Stimulated activated naive CD8-positive, alpha-beta T cell treated with anti-CD3 and anti-CD28 coated beads, Interleukin-15, Interleukin-2, amounts not matched to agents 100 U/mL and 50 U/mL, for 24 hours (primary cell): ENCODE results near the gene PBRM1.

Experiments used
- ATAC-seq: fragments of 150-1000 bp; cut with Tn5 transposase; one replicate; pipeline ENCODE4 v1.10.0; 2021
- DNase-seq: peaks from one replicate; pipeline ENCODE4 v3.0.0; 2021

Gene PBRM1

GRCh38 chr3:52574056-52574965 lies 111.4 kb downstream of the PBRM1 start:
- ATAC-seq (no peak), DNase-seq (no peak)

DNA sequence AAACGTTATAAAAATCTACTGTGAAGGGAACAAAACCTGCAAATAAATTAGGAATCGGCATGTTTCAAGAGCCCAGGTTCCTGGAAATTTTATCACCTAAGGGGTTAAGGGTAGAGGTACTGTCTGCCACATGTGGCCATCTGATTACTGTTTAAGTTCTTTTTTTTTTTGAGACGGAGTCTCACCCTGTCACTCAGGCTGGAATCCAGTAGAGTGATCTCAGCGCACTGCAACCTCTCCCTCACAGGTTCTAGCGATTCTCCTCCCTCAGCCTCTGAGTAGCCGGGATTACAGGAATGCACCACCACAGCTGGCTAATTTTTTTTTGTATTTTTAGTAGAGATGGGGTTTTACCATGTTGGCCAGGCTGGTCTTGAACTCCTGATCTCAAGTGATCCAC lies 113.5 kb downstream of the PBRM1 start:
- ATAC-seq (no peak), DNase-seq (no peak)

DNA sequence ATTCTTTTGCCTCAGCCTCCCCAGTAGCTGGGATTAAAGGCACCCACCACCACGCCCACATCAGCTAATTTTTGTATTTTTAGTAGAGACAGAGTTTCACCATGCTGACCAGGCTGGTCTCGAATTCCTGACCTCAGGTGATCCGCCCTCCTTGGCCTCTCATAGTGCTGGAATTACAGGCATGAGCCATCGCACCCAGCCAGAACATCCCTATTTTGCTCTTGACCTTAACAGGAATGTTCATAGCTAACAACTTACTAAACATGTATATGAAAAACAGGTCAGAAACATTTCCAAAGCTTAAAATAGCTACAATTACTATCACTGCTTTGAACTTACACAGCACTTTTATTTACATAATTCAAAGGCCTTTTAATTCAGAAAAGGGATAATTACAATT lies 115.6 kb downstream of the PBRM1 start:
- ATAC-seq (no peak), DNase-seq (no peak)

DNA sequence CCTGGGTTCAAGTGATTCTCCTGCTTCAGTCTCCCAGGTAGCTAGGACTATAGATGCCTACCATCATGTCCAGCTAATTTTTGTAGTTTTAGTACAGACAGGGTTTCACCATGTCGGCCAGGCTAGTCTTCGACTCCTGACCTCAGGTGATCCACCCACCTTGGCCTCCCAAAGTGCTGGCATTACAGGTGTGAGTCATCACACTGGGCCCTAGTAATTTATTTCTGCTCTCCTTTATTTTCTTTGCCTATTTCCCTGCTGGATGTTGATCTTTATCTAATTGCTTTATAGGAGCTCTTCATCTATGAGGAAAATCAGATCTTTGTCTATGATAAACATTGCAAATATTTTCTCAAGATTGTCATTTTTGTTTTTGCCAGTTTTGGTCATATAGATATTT lies 117.6 kb downstream of the PBRM1 start:
- no peak for ATAC-seq
- DNase-seq, result no peak

DNA sequence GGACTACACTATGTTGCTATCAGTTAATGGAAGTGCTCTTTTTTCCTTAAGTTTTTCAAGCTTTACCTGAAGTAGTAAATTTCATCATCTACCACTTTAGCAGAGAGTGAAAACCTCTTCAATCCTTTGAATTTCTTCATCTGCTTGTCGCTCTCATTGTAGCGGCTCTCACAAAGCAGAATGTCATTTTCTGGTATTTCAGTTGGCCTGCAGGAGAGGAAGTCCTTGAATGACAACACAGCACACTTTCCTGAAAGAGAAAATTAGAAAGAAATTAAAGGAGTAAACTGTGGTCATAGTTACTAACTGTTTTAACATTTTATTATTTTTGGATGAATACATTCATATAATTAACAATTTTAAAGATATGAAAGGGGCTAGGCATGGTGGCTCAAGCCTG lies 121.7 kb downstream of the PBRM1 start:
- no peak for ATAC-seq
- DNase-seq, result no peak

GRCh38 chr3:52561028-52561747 lies 124.5 kb downstream of the PBRM1 start:
- no peak for DNase-seq

GRCh38 chr3:52558436-52558835 lies 127.3 kb downstream of the PBRM1 start:
- ATAC-seq (no peak), DNase-seq (no peak)

More at GRCh38 chr3:52561028-52561747, 124.5 kb downstream of the PBRM1 start:
- no peak for ATAC-seq

DNA sequence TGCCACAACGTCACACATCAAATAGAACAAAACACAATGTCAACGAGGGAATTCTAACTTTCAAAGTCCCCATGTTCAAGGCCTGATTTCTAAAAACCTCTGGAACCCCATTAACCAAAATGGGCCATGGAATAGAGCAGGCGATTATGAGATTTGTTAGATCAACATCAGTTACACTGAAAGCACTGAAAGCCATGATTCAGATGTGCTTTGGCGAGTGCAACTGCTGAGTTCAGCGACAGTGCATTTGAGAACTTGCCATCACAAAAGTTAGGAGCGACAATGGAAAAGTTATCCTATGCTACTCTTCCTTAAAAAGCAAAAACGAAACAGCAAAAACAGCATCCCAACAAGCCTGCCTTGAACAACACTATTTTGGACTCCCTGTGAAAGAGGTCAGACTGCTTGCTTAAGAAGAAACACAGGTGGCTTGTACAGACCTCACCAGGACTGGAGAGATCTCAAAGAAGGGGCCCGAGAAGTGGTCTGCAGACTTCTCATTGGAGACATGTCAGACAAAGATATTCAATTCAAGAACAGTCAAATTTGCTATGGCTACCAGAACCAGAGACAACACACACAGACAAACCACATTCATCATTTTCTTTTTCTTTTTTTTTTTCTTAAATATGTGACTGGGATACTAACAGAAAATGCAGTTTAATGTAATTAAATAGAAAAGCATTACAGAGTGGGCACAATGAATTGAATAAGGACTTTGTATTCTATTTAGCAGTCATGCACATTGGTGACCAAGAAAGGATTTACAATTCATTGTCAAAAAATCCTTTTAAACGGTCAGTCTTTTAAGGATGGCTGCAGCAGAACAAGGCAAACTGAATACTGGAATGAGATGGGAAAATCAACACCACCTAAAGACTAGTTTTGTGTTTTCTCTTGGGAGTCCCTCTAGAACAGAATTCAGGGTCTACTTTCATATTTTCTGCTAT lies 128.4 kb downstream of the PBRM1 start:
- DNase-seq, result no peak
- no peak for ATAC-seq

DNA sequence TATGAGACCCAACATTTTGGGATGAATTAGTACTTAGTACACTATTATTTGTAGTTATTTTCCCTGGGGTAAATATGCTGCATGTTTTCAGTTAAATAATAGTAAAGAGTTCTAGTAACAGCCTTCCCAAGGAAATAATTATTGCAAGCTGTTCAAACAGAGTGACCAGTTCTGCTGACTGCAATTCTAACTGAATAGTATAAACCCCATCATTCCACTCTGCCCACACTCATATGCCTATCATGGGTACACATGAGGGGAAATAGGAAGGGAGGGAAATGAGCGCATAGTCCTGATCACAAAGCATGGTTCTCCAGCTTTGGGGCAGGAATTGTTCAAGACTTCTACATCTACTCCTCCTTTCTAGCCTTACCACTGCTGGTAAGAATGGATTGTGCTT lies 130.7 kb downstream of the PBRM1 start:
- DNase-seq, result no peak
- ATAC-seq, result no peak

DNA sequence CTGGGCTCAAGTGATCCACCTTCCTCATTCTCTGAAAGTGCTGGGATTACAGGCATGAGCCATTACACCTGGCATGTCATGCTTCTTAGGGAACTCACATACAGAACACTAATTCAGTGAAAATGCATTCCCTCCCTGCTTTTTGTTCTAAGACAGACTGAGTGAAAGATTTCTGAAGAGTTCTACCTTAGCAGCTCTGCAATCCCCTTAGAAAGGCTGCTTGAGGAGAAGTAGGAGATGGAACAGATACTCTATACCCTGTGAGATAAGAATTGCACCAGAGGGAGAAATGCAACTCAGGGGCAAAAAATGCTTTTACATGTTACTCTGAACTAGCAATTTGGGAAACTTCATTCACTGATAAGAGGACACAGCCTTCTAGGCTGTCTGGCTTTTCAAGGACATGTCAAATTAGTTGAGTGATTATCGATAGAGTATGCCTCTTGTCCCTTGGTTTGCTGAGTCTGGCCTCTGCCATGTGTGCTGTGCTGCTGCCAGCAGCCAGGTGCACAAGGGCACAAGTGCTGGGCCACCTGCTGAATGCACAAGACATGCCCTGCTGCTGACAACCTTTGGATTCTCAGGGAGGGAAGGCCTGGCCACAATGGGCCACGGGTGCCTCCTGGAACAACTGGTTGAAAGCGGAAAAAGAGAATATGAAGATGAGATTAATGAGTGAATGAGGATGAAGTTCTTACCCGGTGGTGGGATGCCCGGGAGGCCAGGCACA lies 131.5 kb downstream of the PBRM1 start:
- no peak for DNase-seq
- ATAC-seq, result no peak

GRCh38 chr3:52552089-52552488 lies 133.6 kb downstream of the PBRM1 start:
- ATAC-seq, result no peak
- no peak for DNase-seq

GRCh38 chr3:52551118-52551517 lies 134.6 kb downstream of the PBRM1 start:
- ATAC-seq (no peak), DNase-seq (no peak)

- ATAC-seq, result no peak
- no peak for DNase-seq
Observed at GRCh38 chr3:52547143-52547542, 138.6 kb downstream of the PBRM1 start.

GRCh38 chr3:52546111-52546901 lies 139.4 kb downstream of the PBRM1 start:
- DNase-seq, result no peak
- ATAC-seq, result no peak

- no peak for DNase-seq
- no peak for ATAC-seq
Observed at GRCh38 chr3:52544937-52545336, 140.8 kb downstream of the PBRM1 start.

DNA sequence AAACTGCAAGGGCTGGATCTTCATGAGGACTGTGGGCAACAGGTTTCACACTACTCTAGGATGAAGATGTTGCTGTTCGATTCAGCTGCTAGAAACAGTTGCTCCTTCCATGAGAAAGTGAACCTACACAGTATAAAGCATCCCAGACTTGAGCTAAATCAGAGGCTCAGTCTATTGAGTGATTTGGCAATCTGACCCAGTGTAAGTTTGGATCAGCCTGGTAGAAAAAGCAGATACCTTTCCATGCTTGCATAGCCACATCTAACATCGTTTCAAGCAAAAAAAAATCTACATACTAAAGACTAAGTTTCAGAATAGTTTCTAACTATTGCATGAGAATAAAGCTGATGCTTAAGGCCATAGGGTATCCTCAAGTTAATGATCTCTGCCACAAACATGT lies 144.7 kb downstream of the PBRM1 start:
- ATAC-seq (no peak), DNase-seq (no peak)

- ATAC-seq (no peak), DNase-seq (no peak)
Observed at GRCh38 chr3:52539010-52539653, 146.6 kb downstream of the PBRM1 start.

DNA sequence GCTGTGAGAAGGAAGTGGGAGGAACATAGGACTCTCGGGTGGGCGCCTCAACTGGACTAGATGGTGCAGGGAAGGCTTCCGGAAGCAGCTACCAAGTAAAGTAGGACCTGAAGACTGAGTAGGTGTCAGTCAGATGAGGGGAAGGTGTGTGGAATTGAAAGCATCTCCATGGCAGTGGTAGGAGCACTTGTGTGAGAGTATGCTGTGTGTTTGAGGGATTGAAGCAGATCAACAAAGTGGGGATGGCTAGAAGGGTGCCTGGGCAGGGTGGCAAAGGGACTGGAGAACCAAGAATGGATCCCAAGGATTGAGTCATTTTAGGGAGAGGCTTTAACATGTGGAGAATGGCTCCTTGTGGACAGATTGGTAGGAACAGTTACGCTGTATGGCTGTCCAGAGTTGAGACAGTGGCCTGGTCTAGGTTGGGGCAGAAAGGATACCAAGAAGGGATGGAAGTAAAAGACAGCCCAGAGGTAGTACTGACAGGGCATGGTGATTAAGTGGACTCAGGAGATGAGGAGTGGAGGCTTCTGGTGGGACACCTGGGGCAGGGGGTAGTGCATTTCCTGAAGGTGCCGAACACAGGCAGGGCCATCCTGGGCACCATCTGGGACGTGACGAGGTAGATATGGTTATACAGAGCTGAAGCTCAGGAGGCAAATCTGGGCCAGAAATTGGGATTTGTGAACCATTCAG lies 147.8 kb downstream of the PBRM1 start:
- no peak for DNase-seq

GRCh38 chr3:52537165-52537620 lies 148.5 kb downstream of the PBRM1 start:
- ATAC-seq (no peak), DNase-seq (no peak)

More for the DNA sequence above, 147.8 kb downstream of the PBRM1 start:
- ATAC-seq, result no peak
